ENCODE measurements around the gene SCMH1.

GRCh38 chr1:41155105-41155504 is 87.0 kb downstream of the SCMH1 start:
- TF ChIP-seq ZNF266 (tag by site-specific recombination; IDR thresholded peaks at IDR 0.05; ENCODE audit: low read depth) (no peak), ATF2 (tag by site-specific recombination; IDR thresholded peaks at IDR 0.05; ENCODE audit: low read depth) (no peak), CTCF (tag by site-specific recombination; IDR thresholded peaks at IDR 0.05) (no peak), ZNF202 (tag by site-specific recombination; IDR thresholded peaks at IDR 0.05; ENCODE audit: borderline replicate concordance) (no peak), SP2 (tag by site-specific recombination; IDR thresholded peaks at IDR 0.05) (no peak), SP3 (tag by site-specific recombination; IDR thresholded peaks at IDR 0.05) (no peak), ZNF223 (tag by site-specific recombination; IDR thresholded peaks at IDR 0.05) (no peak), ZFHX2 (tag by site-specific recombination; conservative IDR thresholded peaks at IDR 0.05) (no peak), ZNF530 (tag by site-specific recombination; IDR thresholded peaks at IDR 0.05; ENCODE audit: low read depth) (no peak)
